Lower lobe of right lung (tissue), 2 donors: ENCODE data around the gene SLC8A1. TPM values are rescaled to one million over a fixed set of nuclear protein-coding genes. Genes with fewer than 3 reads are reported as not detected.

Experiments used
- ATAC-seq, 2 donors: fragments of 200-7000 bp; cut with Tn5 transposase; one replicate each; pipeline ENCODE4 v1.9.1; 2020 to 2022; ENCODE audit warnings: mild to moderate bottlenecking in 2 of 2, moderate library complexity in 2 of 2
- DNase-seq: peaks from one replicate; pipeline ENCODE4 v3.0.0-alpha.2; 2020
- H3K27ac ChIP-seq: fragments of 200-600 bp; one replicate; pipeline ENCODE4 v1.8.0; 2022
- H3K27me3 ChIP-seq: fragments of 200-600 bp; one replicate; pipeline ENCODE4 v1.8.0; 2022; ENCODE audit warnings: low read depth
- H3K36me3 ChIP-seq: fragments of 200-600 bp; one replicate; pipeline ENCODE4 v1.8.0; 2022; ENCODE audit warnings: mild to moderate bottlenecking
- H3K4me1 ChIP-seq: fragments of 200-600 bp; one replicate; pipeline ENCODE4 v1.8.0; 2022
- H3K4me3 ChIP-seq: fragments of 200-600 bp; one replicate; pipeline ENCODE4 v1.8.0; 2022; ENCODE audit warnings: mild to moderate bottlenecking
- H3K9me3 ChIP-seq: fragments of 200-600 bp; one replicate; pipeline ENCODE4 v1.8.0; 2022
- CTCF ChIP-seq: fragments of 200-600 bp; IDR thresholded peaks from one replicate; pipeline ENCODE4 v1.8.0; 2022; ENCODE audit warnings: antibody characterized with exemption, mild to moderate bottlenecking
- intact Hi-C: fragments of 100-400 bp; cut with DNase I; formaldehyde crosslinking; loops from one replicate; pipeline ENCODE4 v1.11.0; 2022
- total RNA-seq: library from RNA; stranded (reverse); fragmentation: NEBNext Ultra II Directional; extraction: Animal tissue kit (Norgen Biotek cat#: 25700); gene quantifications from one replicate; pipeline ENCODE4 v1.2.1, GENCODE V29; 2021
- donor health status: DM: no; HTN: yes; CAD: no; lungs with severe emphysema.

The SLC8A1 gene
- total RNA-seq, 1 donor from 2014 or later, result 58.5 TPM

GRCh38 chr2:40386177-40386576 is 65.7 kb downstream of the SLC8A1 start:
- Histone ChIP-seq H3K27me3 (no peaks in the 10 kb centered on the region), H3K9me3 (peaks cover 13% of the 10 kb centered on the region), H3K4me3 (no peak overlapping the region), H3K27ac (no peak overlapping the region), H3K4me1 (no peaks in the 10 kb centered on the region), H3K36me3 (no peaks in the 10 kb centered on the region)
- intact Hi-C loops, result no loop called here
- no peak for TF ChIP-seq CTCF
- DNase-seq, result no peak
- ATAC-seq, result no peak

- no peak overlapping the region for H3K4me3 ChIP-seq
- TF ChIP-seq CTCF, result no peak
- no peaks in the 10 kb centered on the region for H3K36me3 ChIP-seq
- no peak overlapping the region for H3K27ac ChIP-seq
- peak; percentile 67 to 72 for ATAC-seq
- H3K4me1 ChIP-seq, result no peaks in the 10 kb centered on the region
- intact Hi-C loops, result no loop called here
- DNase-seq, result no peak
- H3K27me3 ChIP-seq, result no peaks in the 10 kb centered on the region
- H3K9me3 ChIP-seq, result peaks cover 19% of the 10 kb centered on the region
Measured at GRCh38 chr2:40384714-40385113, 67.2 kb downstream of the SLC8A1 start.

GRCh38 chr2:40384233-40384632 is 67.7 kb downstream of the SLC8A1 start:
- H3K27me3 ChIP-seq, result no peaks in the 10 kb centered on the region
- ATAC-seq, result no peak
- TF ChIP-seq CTCF, result no peak
- no peaks in the 10 kb centered on the region for H3K4me1 ChIP-seq
- H3K36me3 ChIP-seq, result no peaks in the 10 kb centered on the region
- H3K4me3 ChIP-seq, result no peak overlapping the region
- H3K9me3 ChIP-seq, result peaks cover 19% of the 10 kb centered on the region
- no peak for DNase-seq
- intact Hi-C loops, result no loop called here
- H3K27ac ChIP-seq, result no peak overlapping the region

- H3K9me3 ChIP-seq, result peaks cover 19% of the 10 kb centered on the region
- no peak for DNase-seq
- no peaks in the 10 kb centered on the region for H3K36me3 ChIP-seq
- H3K4me3 ChIP-seq, result no peak overlapping the region
- intact Hi-C loops, result no loop called here
- H3K4me1 ChIP-seq, result no peaks in the 10 kb centered on the region
- no peak for TF ChIP-seq CTCF
- no peak overlapping the region for H3K27ac ChIP-seq
- no peak for ATAC-seq
- H3K27me3 ChIP-seq, result no peaks in the 10 kb centered on the region
Measured at GRCh38 chr2:40380721-40381120, 71.2 kb downstream of the SLC8A1 start.

- peaks cover 19% of the 10 kb centered on the region for H3K9me3 ChIP-seq
- no peak for TF ChIP-seq CTCF
- DNase-seq, result no peak
- H3K27ac ChIP-seq, result no peak overlapping the region
- H3K4me1 ChIP-seq, result no peaks in the 10 kb centered on the region
- no peaks in the 10 kb centered on the region for H3K36me3 ChIP-seq
- ATAC-seq, result no peak
- no peak overlapping the region for H3K4me3 ChIP-seq
- no peaks in the 10 kb centered on the region for H3K27me3 ChIP-seq
- intact Hi-C loops, result no loop called here
Measured at GRCh38 chr2:40380041-40380440, 71.8 kb downstream of the SLC8A1 start.
